CD4-positive, alpha-beta T cell treated with Interleukin-4 for 1 hour (primary cell): ENCODE measurements around the gene NBEAL1.
"Not testable (repeated sequence)": the region's sequence is repeated elsewhere in the genome, so short reads cannot be mapped to it uniquely, and the experiment has no call there.

ENCODE experiments used
- DNase-seq, 2 donors: peaks; one replicate each; pipeline ENCODE4 v3.0.0-alpha.2; 2020 to 2022

The NBEAL1 gene

DNA sequence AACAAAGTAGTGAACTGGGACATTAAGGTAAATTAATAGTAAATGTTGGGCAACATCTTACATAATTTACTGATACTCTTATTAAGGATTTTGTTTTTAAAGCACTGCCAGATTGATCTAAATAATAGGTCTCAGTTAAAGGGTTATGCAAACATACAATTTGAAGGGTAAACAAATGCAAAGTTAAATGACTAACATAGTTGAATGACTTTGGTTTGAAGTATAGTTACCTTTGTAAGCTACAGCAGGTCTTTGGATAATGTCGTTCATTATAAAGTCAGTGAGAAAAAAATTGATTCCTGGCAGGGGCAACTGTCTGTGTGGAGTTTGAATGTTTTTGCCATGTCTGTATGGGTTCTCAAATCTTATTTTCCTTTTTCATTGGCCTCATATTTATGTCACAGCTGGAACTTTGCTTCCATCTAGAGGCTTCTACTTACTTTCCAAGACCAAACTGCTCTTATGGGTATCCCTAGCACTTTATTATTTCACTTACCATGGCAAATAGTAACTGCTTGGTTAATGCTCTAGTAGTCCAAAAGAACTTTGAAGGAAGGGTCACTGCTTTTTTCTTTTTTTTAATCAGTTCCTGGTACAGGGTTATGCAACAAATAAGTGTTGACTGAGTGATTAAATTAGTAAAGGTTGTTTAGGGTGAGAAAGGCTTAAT is 107.8 kb downstream of the NBEAL1 start:
- DNase-seq = no peak

DNA sequence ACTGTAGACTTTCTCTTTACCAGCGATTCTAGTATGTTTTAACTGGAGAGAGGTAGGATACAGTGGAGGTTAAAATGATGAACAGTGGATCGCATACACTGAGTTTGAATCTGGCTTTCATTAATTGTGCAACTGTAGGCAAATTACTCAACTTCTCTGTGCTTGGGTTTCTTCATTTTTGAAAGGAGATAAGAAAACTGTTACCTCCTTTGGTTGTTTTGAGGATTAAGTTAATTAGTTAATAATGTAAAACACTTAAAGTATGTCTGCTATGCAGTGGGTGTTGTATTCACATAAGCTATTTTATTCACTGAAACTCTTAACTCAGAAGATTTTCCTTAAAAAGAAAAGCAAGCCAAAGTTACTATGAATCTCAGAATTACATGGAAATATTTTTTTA is 112.3 kb downstream of the NBEAL1 start:
- no peak for DNase-seq

DNA sequence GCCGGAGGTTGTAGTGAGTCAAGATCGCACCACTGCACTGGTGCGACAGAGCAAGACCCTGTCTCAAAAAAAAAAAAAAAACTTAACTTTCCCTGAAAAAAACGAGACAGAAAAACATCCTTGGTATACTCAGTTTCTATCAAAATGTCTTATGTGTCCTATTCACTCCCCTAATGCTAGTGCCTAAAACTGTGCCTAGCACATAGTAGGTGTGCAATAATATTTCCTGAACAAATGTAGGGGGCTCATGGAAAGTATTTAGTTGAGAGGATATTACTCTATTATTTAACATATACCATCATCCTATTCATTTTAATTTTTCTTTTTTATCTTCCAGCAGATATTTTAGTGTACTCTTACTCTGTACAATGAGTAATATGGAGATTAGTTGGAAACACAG is 120.4 kb downstream of the NBEAL1 start:
- no peak for DNase-seq

DNA sequence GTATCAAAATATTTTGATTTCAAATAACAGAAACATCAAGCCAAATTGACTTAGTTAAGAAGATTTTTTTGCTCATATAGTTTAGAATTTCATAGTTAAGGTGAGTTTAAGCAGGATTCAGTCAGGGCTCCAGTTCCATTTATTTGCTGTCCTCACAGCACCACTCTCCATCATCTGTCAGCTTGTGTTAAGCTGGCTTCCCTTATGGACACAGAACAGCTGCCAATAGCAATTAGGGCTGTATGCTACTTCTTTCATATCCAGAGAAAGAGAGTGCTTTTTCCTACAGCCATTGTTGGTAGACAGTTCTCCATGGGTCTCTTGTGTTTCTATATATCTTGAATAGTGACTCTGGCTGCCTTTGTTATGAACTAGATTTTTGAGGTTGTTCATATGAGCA is 128.7 kb downstream of the NBEAL1 start:
- no peak for DNase-seq

DNA sequence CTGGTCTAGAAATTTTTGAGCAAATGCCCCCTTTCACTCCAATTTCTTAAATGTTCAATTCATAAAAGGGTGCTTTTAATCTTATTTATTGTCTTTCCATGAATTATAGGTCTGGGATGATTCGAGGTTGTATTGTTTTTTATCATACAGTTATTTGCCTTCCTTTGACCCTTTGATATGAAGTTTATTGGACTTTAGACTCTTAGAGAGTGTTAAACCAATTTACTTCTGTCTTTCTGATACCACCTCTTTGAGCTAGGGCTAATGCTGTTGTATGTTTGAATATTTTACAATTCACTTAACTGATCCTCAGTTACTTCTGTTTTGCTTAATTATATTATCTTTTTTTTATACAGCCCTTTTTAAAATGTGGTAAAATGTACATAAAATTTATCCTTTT is 134.5 kb downstream of the NBEAL1 start:
- no peak for DNase-seq

DNA sequence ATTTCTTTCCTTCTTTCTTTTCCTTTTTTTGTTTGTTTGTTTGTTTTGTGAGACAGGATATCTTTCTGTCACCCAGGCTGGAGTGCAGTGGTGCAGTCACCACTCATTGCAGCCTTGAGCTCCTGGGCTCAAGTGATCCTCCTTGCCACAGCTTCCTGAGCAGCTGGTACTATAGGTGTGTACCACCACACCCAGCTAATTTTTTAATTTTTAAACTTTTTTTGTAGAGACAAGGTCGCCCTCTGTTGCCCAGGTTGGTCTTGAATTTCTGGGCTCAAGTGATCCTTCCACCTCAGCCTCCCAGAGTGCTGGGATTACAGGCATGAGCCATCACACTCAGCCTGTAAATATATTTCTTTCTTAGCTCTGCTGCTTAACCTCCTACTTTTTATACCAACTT is 140.7 kb downstream of the NBEAL1 start:
- DNase-seq = peak in 1 of 2 donors; percentile 31

DNA sequence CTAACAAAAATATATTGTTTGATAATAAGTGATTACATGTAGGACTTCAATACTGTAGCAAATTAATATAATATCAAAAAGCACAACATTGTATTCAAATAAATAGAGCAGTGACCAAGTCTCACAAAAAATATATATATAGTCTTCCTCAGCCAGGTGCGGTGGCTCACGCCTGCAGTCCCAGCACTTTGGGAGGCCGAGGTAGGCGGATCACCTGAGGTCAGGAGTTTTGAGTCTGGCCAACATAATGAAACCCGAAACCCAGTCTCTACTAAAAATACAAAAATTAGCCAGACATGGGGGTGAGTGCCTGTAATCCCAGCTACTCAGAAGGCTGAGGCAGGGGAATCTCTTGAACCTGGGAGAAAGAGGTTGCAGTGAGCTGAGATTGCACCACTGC is 148.0 kb downstream of the NBEAL1 start:
- not testable (repeated sequence) for DNase-seq

DNA sequence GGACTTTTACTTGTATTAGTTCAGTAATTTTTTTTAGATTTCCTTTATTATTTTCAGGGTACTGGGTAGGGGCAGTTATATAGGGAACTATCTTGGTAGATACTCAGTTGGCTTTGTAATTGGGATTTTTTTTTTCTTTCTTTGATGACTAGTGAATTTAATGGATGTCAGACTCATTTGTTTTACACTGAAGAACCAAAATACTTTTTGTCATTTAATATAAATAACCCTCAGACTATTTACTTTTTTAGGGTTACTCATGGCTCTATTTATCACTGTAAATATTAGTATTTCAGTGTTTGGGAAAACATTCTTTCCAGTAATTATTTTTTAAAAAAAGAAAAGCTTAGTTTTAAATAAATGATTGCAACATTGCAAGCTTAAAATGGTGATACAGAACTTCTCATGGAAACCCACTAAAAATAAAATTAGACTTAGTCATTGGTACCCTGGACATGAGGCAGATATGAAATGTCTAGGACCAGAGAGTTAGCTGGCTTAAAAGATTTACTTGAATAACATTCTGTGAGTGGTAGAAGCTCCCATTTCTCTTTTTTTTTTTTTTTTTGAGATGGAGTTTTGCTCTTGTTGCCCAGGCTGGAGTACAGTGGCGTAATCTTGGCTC is 149.7 kb downstream of the NBEAL1 start:
- DNase-seq = no peak

DNA sequence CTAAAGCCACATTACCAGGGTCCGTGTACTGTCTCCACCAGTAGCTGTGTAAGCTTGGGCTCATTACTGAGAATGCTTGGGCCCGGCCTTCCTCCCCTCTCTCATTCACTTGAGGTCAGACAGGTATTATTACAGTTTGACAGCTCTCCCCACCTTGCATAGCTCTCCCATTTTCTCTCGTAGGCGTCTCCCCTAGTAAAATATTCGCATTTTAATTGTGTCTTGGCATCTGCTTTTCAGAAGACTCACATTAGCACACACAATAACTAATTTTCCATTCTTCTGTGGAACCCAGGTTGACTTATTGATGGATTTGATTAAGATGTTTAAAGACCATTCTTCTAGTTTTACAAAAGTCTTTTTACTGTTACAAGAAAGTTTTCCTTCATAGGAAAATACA is 153.1 kb downstream of the NBEAL1 start:
- DNase-seq = no peak

DNA sequence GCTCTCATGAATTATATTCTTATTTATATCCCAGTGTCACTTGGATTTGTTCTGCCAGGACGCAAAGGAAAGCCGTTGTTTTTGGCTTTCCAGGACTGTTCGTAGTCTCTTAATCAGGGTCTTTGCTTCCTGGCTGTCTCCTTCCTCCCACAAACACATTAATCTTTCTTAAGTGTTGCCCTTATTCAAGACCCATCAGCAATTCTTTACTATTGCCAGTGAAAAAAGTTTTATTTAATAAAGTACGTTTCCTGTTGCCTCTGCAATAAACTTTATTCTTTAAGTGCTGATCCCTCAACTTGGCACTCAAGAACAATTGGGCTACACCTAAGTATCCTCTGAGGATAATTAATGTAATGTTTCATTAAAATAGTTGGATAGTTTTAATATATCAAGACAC is 155.8 kb downstream of the NBEAL1 start:
- no peak for DNase-seq

DNA sequence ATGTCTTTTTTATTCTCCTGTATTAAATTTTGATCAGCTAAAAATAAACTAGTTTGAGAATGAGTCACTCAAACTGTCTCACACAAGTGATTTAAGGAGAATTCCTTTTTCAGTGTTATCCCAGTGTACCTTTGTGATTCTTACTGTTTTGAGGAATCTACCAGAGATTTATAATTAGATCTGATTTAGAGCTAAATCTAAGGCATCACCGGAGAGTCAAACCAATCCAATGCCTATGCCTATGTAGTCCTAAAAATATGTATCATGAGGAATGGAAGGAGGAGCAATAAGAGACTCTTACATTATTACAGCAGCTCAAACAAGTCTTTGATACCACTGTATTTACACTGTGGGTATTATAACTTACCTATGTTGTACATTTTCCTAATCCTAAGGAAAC is 160.7 kb downstream of the NBEAL1 start:
- no peak for DNase-seq

DNA sequence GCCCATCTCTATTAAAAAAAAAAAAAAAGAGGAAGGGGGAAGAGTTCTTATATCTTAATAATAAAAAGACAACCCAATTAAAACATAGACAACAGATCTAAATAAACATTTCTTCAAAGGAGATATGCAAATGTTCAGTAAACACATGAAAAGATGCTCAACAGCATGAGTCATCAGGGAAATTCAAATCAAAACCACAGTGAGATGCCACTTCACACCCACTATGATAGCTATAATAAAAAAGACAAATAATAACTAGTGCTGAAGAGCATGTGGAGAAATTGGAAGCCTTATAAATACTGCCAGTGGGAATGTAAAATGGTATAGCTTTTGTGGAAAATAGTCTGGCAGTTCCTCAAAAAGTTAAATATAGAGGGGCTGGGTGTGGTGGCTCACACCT is 162.7 kb downstream of the NBEAL1 start:
- DNase-seq = peak in 1 of 2 donors; percentile 9

DNA sequence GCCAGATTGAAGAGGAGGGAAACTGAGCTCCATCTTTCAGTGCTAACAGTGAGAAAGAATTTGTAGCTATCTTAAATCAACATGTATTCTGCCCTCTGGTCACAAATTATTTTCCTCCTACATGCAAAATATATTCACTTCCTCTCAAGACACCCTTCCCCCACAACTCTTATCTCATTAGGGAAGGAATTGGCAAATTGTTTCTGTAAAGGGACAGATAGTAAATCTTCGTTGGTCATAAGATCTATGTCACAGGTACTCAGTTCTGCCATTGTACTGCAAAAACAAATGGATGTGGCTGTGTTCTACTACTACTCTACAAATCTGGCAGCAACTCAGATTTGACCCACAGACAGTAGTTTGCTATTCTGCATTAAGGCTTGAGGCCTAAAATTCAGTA is 171.2 kb downstream of the NBEAL1 start:
- no peak for DNase-seq

DNA sequence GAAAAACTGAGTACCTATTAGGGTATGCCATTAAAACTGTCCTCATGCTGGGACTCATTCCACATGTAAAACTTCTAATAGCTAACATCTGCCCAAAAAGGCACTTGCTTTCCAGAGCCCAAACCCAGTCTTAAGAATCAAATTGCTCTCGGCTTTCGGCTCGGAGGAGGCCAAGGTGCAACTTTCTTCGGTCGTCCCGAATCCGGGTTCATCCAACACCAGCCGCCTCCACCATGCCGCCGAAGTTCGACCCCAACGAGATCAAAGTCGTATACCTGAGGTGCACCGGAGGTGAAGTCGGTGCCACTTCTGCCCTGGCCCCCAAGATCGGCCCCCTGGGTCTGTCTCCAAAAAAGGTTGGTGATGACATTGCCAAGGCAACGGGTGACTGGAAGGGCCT is 175.9 kb downstream of the NBEAL1 start:
- not testable (repeated sequence) for DNase-seq

DNA sequence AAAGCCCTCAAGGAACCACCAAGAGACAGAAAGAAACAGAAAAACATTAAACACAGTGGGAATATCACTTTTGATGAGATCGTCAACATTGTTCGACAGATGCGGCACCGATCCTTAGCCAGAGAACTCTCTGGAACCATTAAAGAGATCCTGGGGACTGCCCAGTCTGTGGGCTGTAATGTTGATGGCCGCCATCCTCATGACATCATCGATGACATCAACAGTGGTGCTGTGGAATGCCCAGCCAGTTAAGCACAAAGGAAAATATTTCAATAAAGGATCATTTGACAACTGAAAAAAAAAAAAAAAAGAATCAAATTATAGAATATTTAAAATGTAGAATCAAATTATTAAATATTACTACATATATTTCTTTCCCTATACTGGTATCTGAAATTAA is 176.4 kb downstream of the NBEAL1 start:
- not testable (repeated sequence) for DNase-seq

DNA sequence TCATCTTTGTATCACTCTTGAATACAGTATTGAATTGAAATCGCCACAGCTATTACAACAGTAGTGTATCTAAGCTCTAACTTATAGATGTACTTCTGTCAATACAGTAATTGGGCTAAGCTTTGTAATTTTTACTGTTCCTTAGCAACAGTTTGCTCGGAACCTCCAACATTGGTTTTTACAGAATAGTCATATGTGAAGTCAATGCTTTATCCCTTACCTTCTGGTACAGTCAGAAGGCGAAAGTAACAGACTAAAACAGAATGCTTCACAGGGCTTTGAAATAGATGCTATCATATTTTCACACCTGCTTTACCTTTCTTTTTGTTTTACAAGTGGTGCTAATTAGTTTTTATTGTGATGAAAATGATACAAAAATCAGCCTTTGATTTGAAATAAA is 177.3 kb downstream of the NBEAL1 start:
- no peak for DNase-seq

DNA sequence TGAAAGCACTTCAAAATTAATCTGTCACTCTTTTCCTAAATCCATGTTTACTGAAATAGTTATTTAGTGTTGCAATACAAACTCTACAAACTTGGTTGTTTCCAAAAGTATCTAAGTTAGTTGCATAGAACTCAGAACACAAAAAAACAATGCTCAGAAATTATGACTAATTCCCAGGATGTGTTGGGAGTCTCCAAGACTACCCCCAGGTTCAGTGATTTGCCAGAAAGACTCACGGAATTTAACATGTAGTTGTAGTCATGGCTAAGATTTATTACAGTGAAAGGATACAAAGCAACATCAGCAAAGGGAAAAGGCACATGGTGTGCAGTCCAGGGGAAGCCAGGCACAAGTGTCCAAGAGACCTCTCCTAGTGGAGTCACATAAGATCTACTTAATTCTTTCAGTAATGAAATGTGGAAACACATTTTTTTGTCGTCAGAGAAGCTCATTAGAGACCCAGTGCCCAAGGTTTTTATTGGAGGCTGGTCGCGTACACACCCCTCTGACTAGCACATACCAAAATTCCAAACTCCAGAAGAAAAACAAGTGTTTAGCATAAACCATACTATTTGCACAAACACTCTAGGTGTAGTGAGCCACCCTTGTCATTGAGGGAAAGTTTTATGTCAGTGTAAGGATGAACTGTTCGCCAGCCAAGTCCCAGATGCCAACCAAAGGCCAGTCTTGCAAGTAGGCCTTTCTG is 180.8 kb downstream of the NBEAL1 start:
- no peak for DNase-seq

DNA sequence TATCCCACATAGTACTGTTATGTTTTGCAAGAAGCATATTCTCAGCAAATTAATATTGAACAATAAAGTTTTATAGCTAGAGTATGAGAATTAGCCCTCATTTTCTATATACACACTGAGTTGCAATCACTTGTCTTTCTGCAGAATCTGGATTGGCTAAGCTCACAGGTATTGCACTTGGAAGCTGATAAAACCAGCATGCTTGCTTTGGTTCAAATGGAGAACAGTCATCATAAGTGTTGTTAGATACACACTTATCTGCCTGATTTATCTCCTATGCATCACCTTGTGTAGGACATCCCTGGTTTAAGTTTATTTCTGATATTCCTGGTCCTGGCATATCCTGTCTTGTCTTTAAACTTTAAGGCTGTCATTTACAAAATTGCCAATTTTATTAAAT is 186.2 kb downstream of the NBEAL1 start:
- DNase-seq = no peak

DNA sequence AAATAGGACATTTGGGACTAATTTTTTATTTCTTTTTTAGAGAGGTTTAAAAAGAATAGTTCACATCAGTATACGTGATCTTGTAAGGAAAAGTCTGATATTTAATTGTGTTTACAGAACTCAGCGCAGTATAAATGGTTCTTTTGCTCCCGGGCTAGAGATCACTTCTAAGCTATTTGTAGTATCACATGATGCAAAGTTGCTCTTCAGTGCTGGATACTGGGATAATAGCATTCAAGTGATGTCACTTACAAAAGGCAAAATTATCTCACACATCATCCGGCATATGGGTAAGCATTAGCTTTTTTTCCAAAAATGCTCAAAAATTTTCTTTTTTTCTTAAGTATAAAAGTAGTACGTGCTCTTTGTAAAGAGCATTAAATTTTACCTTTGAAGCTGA is 186.8 kb downstream of the NBEAL1 start:
- no peak for DNase-seq

DNA sequence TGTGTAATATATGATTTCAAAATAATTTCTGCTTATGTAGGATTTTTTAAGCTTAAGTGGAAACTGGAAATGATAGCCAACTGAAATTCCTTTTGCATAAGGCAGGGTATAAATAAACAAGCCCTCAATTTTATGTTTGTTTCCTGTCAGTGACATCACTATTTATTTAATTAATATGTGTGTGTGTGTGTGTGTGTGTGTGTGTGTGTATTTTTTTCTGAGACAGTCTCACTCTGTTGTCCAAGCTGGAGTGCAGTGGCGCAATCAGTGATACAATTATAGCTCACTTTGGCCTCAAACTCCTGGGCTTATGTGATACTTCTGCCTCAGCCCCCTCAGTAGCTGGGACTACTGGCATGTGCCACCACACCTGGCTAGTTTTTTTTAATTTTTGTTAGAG is 194.9 kb downstream of the NBEAL1 start:
- DNase-seq = no peak

DNA sequence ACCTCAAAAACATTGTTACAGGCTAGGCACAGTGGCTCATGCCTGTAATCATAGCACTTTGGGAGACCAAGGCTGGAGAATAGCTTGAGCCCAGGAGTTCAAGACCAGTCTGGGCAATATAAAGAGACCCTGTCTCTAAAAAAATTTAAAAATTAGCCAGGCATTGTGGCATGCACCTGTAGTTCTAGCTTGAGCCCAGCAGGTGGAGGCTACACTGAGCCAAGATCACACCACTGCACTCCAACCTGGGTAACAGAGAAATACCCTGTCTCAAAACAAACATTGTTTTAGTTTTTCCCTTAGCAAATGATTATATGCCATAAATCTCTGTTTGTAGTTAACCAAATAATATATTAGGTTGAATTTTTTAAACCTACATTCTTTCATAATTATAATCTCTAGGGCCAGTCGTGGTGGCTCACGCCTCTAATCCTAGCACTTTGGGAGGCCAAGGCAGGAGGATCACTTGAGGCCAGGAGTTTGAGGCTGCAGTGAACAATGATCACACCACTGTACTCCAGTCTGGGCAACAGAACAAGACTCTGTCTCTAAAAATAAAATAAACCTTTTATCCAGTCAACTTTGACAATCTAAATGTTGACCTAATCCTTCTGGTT is 210.9 kb downstream of the NBEAL1 start:
- peak; percentile 31 to 44 for DNase-seq

DNA sequence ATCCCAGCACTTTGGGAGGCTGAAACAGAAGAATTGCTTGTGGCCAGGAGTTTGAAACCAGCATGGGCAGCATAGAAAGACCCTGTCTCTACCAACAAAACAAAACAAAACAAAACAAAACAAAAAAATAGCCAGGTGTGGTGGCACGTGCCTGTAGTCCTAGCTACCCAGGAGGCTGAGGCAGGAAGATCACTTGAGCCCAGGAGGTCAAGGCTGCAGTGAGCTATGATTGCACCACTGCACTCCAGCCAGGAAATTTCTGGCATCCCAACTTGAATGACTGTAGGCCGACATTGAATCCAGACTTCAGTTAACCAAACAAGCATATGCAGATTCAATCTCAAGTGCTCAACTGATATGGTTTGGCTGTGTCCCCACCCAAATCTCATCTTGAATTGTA is 215.0 kb downstream of the NBEAL1 start:
- DNase-seq = not testable (repeated sequence)

DNA sequence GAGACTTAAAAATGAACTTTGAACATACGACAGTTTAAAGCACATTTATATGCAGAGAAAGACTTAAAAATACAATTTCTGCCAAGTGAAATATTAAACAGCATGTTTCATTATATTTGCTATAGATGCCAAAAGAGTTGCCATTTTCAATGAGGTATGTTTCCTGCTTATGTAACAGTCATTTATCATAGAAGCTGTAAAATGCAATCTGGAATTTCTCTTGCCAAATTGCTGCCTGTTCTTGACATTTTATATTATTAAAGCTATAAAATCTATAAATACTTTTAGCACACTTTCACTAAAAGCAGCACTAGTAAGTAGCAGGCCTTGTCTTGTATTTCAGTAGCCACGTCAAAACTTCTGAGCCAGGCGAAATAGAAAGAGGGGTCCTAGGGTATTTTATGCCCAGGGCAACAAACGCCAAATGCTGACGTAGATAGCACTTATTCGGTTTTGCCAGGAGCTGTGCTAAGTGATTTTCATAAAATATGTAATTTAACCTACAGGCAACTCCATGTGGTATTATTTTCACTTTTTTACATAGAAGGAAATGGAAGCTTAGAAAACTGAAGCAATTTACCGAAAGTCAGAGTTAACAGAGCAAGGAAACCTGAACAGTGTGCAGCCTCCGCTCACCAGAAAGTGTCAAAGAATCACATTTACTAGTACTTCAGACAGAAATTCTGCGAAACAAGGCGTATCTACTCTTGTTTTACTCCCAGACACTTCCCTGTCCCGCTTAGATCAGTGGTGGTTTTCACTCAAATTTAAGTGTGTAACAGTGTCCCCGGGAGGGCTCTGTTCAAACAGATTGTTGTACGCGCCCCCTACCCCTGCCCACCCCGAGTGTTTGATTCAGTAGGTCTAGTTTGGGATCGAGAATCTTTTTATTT is 222.9 kb downstream of the NBEAL1 start:
- DNase-seq = peak in 1 of 2 donors; percentile 10
